Measurements from ENCODE around the gene TNS1. TPM values are rescaled to one million over a fixed set of nuclear protein-coding genes. Genes with fewer than 3 reads are reported as not detected.

The TNS1 gene
- total RNA-seq, 1 donor from 2014 or later, result 106 TPM

DNA sequence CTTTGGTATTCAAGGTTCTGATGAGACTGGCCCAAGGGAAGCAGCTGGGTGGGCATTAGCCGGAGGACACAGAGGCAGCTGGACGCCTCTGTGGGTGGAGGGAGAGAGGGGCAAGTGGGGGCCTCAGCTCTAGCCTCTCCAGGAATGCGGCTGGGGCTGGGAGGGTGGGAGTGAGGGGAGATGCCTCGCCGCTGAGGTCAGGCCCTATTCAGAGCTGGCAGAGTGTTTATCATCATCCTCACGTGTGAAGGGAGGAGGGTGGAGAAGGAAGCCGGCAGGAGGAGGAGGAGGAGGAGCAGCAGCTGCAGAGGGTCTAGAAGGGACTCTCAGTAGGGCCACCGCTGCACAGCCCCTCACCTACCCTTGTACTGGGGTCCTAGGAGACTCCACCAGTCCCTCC is 43.1 kb downstream of the TNS1 start:
- peak; percentile 76 for DNase-seq (ENCODE audit: low read depth)

DNA sequence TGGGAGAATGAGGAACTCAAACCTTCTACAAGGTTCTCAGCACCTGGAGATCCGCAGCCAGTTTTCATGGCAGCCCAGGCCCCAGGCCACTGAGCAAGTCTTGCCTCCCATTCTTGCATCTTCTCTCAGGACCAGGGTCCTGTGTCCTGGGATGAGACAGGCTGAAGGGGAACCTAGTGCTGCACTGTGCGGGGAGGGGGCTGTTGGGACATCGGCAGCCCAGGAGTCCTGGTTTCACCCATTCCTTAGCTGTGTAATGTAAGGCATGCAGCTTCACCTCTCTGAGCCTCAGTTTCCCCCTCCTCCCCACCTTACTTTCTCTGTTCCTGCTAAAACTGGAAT is 43.9 kb downstream of the TNS1 start:
- no peak for DNase-seq (ENCODE audit: low read depth)

GRCh38 chr2:217958206-217958883 is 44.5 kb downstream of the TNS1 start:
- no peak for DNase-seq (ENCODE audit: low read depth)

GRCh38 chr2:217956586-217957457 is 46.0 kb downstream of the TNS1 start:
- DNase-seq (ENCODE audit: low read depth), result no peak

DNA sequence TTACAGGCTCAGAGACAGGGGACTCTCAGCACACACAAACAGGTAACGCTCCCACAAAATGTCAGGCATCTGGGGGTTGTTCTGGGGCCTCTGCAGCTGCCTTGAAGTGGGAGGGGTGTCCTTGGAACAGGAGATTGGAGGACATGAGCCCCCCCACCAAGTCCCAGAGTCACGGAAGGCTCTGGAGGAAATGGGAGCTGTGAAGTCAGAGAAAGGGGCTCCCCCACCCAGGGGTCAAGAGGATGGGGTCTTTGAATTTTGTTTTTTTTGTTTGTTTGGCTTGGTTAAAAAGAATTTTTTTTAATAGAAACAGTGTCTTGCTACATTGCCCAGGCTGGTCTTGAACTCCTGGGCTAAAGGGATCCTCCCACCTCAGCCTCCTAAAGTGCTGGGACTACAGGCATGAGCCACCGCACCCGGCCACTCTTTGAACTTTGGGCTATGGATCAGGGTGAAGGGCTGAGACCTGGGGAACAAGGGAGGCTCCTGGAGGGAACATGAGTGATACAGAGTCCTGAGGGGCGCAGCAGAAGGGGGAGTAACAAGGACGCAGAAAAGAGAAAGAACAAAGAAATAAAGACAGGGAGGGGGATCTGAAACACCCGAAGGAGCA is 46.8 kb downstream of the TNS1 start:
- DNase-seq (ENCODE audit: low read depth), result no peak

DNA sequence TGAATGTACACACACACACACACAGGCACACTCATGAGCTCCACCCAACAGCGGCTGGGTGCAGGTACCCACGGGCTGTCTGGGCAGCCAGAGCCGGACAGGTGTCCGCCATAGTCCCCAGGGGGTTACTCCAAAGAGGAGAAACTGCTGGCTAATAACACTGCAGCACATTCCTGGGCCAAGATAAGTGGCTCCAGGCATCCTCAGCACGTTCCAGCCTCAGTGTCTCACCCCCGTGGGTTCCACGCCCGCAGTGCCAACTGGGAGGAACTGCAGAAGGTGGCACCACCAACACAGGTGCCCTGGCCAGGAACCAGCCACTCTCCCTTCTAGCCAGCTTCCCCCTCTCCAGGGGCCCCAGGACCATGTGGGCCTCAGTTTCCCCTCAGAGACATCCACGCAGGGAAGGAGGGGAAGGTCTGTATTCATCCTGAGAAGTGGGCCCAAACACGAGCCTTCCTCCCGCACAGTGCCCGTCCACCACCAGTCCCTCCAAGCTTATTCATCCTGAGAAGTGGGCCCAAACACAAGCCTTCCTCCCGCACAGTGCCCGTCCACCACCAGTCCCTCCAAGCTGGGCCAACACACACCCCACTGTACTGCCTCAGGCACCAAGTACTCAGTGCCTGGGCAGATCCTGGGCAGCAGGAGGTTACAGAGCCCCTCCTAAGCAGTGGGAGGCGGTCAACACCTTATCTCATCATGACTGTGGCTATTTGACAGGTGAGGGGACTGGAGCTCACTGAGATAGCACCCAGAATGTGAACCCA is 47.6 kb downstream of the TNS1 start:
- DNase-seq (ENCODE audit: low read depth), result no peak

DNA sequence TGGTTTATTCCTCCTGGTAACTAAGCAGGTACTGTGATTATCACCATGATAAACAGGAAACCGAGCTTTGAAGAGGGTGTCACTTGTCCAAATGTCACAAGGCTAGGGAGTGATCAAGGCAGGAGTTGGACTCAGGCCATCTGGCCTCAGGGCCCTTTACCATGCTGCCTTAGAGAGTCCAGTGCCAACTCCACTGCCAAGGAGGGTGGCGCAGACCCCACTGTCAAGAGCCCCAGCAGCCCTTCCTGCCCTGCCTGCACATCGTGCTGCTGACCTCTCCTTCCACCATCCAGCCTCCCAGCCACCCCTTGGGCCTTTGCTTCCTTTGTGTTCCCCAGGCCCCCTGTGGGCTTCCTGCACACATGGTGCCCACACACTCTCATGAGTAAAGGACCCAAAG is 48.3 kb downstream of the TNS1 start:
- no peak for DNase-seq (ENCODE audit: low read depth)

DNA sequence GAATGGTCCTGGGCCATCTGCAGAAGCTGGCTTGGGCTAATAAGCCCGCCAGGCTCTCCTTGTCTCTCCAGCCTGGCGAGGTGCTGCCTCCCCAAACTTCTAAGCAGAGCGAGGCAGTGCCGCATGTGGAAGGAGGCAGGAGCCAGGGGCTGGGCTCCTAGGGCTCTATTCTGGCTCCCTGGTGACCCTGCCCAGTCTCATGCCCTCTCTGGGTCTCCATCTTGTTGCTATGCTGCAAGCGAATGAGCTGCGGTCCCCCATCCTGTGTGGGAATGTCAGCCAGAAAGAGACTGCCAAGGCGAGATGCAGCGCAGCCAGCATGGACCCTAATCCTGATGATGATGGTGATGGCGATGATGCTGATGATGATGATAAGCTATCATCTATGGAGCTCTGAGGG is 48.7 kb downstream of the TNS1 start:
- DNase-seq (ENCODE audit: low read depth), result no peak

DNA sequence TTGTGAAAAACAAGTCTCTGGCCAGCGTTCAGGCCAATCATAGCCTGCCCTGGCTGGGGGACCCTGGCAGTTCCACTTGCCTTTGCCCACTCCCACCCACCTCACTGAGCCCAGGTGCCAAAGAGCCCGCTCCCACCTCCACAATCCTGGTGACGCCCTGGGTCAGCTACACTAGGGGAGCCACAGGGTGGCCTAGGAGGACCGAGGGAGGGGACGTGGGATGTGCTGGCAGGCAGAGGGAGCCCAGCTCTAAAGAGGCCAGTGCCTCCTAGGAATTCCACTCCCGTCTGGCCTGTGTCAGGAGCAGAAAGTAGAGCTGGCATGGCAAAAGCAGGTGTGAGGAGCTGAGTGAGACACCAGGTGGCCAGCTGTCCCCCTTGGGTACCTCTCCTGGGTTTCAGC is 49.3 kb downstream of the TNS1 start:
- DNase-seq (ENCODE audit: low read depth), result peak; percentile 47

- DNase-seq (ENCODE audit: low read depth), result no peak
Observed at GRCh38 chr2:217953011-217953481, 49.7 kb downstream of the TNS1 start.

- no peak for DNase-seq (ENCODE audit: low read depth)
Observed at GRCh38 chr2:217952409-217952808, 50.4 kb downstream of the TNS1 start.

GRCh38 chr2:217951521-217952247 is 51.1 kb downstream of the TNS1 start:
- no peak for DNase-seq (ENCODE audit: low read depth)

DNA sequence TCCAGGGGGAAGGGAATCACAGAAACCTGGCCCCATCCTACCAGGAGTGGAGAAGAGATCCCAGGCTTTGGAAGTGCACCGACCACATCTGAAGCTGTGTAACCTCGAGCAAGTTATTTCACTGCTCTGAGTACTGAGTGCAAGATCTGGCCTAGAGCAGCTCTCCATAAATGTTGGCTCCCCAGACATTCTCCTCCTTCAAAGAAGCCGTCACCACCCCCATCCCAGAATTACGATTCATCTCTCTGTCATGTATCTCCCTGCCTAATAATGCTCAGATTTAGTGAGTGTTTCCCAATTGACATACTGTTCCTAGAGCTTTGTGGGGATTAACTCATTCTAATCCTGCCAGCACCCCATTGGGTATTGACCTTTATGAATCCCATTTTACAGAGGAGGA is 51.7 kb downstream of the TNS1 start:
- no peak for DNase-seq (ENCODE audit: low read depth)

DNA sequence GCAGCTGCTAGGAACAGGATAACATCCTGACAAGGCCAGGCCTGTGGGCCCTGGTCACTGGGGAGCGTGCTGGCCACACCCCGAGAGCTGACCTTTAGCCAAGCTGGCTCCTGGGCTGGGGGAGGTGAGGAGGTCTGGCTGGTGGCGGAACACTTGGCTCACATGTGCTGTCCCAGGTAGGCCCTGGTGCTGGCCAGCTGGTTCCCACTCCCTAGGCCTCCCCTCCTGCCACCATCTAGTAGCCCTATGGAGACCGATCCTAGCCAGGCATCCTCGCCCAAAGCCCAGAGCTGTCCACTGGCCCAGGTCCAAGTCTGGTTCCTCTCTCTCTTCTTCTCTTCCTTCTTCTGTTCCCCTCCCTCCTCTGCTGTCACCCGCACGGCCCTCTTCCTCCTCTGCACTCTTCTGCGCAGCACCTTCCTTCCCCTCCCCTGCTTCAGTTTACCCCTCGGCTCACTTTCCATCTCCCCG is 52.4 kb downstream of the TNS1 start:
- no peak for DNase-seq (ENCODE audit: low read depth)

DNA sequence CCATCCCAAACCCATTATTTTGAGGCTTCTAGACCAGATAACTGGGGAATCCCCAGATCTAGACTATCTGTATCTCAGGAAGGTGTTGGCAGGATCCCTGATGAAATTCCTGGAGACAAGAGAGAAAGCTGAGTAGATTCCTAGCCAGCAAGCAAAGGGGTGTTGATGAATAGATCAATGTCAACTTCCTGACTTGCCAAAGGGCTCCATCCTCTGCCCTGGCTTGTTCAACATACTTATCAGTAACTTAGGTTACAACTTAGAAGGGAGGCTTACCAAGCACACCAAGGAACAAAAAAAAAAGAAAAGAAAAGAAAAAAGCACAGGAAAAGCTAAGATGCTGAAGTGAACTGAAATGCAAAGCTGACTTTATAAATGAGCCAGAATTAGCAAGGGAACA is 53.3 kb downstream of the TNS1 start:
- DNase-seq (ENCODE audit: low read depth), result no peak

DNA sequence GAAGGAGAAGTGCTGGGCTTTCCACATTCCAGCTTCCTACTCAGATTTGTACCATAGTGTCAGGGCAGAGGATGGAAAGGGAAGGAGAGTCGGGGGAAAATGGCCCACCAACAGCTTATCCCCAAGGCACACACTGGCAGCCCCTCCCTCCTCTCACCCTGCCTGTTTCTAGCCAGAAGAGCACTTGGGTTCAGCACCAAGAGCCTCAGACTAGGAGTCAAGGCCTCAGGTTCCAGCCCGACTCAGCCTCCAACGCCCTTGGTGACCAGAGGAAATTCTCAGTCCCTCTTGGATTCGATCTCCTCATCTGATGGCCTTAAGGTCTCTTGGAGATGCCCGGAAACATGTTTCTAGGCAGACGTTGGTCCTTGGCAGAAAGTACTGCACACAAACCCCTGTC is 53.9 kb downstream of the TNS1 start:
- no peak for DNase-seq (ENCODE audit: low read depth)

- no peak for DNase-seq (ENCODE audit: low read depth)
Observed at GRCh38 chr2:217948351-217948791, 54.4 kb downstream of the TNS1 start.

- no peak for DNase-seq (ENCODE audit: low read depth)
Observed at GRCh38 chr2:217947383-217948350, 55.1 kb downstream of the TNS1 start.

DNA sequence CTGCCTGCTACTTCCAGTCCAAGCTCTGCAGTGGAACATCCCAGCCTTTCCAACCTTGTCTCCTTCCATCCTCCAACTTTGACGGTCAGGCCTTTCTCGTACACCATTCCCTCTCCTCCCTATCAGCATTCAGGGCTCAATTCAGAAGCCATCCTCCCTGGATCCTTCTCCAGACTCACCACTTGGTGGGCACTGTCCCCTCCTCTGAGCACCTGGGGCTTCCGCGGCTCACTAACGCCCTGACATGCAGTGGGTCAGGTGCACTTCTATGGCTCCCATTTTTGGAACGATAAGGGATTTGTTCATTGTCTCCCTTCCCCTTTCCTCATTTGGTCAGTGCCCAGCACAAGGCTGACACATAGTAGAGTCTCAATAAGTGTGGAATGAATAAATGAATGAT is 56.7 kb downstream of the TNS1 start:
- DNase-seq (ENCODE audit: low read depth), result no peak

Measured in myocyte (in vitro differentiated cells).